Measurements from ENCODE around the gene SYT1. TPM values are rescaled to one million over a fixed set of nuclear protein-coding genes. Genes with fewer than 3 reads are reported as not detected.

SYT1 gene
- total RNA-seq, 1 donor from 2014 or later: 0.37 TPM

DNA sequence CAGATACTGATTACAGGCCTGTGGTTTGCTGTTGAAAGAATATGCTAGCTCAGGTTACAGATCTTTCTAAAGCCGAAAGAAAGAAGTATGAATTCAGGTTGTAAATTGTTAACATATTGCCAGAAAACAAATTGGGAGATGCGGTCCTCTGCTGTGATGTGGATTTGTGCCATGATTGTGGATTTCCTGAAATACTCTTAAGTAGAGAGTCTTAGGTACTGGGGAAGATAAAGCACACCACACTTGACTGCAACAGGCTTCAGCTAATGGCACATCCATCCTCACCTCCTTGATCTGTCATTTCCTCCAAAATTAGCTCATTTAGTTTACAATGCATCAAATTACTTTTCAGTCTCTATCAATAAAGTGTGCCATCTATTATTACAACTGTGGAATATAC is 279.2 kb downstream of the SYT1 start:
- Mint-ChIP-seq H3K4me3 (ENCODE audit: unreplicated experiment) (no peak overlapping the region), H3K27ac (ENCODE audit: unreplicated experiment) (no peak overlapping the region), H3K36me3 (ENCODE audit: low read depth) (no peaks in the 10 kb centered on the region), H3K27me3 (ENCODE audit: low read depth) (peaks cover 4% of the 10 kb centered on the region), H3K4me1 (ENCODE audit: low read depth) (no peaks in the 10 kb centered on the region), H3K9me3 (ENCODE audit: low read depth) (no peaks in the 10 kb centered on the region)
- DNase-seq (ENCODE audit: low spot score): no peak
- TF ChIP-seq, protein P1, sequence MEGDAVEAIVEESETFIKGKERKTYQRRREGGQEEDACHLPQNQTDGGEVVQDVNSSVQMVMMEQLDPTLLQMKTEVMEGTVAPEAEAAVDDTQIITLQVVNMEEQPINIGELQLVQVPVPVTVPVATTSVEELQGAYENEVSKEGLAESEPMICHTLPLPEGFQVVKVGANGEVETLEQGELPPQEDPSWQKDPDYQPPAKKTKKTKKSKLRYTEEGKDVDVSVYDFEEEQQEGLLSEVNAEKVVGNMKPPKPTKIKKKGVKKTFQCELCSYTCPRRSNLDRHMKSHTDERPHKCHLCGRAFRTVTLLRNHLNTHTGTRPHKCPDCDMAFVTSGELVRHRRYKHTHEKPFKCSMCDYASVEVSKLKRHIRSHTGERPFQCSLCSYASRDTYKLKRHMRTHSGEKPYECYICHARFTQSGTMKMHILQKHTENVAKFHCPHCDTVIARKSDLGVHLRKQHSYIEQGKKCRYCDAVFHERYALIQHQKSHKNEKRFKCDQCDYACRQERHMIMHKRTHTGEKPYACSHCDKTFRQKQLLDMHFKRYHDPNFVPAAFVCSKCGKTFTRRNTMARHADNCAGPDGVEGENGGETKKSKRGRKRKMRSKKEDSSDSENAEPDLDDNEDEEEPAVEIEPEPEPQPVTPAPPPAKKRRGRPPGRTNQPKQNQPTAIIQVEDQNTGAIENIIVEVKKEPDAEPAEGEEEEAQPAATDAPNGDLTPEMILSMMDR (IDR thresholded peaks at IDR 0.05): no peak

DNA sequence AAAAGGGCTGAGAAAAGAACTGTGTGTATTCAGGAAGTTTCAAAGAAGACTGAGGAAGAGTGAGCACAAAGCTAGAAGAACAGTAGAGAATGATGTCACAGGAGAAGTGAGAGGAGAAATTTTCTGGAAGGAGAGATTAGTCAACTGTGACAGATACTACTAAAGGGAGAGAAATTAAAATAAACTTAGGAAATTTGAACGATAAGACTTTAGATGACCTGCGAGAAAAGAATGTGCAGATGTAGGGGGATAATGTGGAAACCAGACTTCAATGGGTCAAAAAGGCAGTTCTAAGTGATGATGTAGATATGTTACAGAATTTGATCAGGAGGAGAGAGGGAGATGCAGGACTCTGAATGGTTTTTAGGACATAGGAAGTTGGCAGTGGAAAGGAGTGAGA is 287.4 kb downstream of the SYT1 start:
- no peaks in the 10 kb centered on the region for H3K9me3 Mint-ChIP-seq (ENCODE audit: low read depth)
- H3K4me3 Mint-ChIP-seq (ENCODE audit: unreplicated experiment): no peak overlapping the region
- H3K4me1 Mint-ChIP-seq (ENCODE audit: low read depth): no peaks in the 10 kb centered on the region
- TF ChIP-seq, protein P1 (IDR thresholded peaks at IDR 0.05): no peak
- no peak for DNase-seq (ENCODE audit: low spot score)
- H3K27me3 Mint-ChIP-seq (ENCODE audit: low read depth): peaks cover 16% of the 10 kb centered on the region
- no peak overlapping the region for H3K27ac Mint-ChIP-seq (ENCODE audit: unreplicated experiment)
- H3K36me3 Mint-ChIP-seq (ENCODE audit: low read depth): no peaks in the 10 kb centered on the region

DNA sequence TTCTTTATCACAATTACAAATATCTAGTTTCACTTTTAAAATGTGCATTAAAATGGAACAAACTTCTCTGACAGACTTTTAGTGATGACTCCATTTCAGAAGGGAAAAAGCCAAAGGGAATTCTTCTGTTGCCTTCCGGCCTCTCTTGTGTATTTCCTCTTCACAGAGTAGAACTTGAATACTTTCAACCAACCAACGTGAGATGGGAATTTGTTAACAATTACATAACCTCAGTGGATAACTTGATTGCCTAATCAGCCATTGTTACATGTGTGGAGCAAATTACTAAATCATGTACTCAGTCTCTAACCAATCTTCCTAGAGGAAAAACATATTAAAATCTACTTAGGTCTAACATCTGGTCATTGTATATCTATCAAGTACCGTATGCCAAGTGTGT is 291.1 kb downstream of the SYT1 start:
- H3K9me3 Mint-ChIP-seq (ENCODE audit: low read depth): no peaks in the 10 kb centered on the region
- peaks cover 9% of the 10 kb centered on the region for H3K27me3 Mint-ChIP-seq (ENCODE audit: low read depth)
- no peak overlapping the region for H3K4me3 Mint-ChIP-seq (ENCODE audit: unreplicated experiment)
- TF ChIP-seq, protein P1 (IDR thresholded peaks at IDR 0.05): no peak
- no peaks in the 10 kb centered on the region for H3K4me1 Mint-ChIP-seq (ENCODE audit: low read depth)
- no peaks in the 10 kb centered on the region for H3K36me3 Mint-ChIP-seq (ENCODE audit: low read depth)
- DNase-seq (ENCODE audit: low spot score): no peak
- no peak overlapping the region for H3K27ac Mint-ChIP-seq (ENCODE audit: unreplicated experiment)

DNA sequence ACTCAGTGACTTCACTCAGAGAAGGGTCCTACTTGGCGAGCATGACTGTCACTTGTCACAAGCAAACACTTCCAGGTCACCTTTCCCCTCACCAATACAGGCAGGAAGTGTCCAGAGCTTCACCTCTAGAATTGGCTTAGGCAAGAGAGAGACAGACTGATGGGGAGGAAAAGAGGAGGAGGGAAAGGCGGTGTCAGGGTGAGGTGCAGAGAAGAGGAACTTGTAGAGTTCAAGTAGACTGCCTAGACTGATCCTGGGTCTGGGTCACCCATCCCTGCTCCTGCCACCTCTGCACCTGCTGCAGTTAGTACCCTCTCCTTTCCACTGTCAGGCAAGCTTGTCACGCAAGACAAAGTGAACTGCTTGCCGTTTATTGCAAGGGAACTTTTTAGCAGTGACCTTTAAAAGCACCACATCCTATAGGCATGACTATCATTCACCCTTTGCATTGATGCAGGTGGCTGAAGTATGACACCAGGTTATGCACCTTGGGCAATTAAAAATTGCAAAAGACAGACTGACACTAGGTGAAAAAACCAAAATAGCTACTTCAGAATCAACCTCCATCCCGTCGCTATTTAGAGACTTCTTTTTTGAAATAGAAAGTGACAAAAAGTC is 292.4 kb downstream of the SYT1 start:
- Mint-ChIP-seq H3K4me1 (ENCODE audit: low read depth) (no peaks in the 10 kb centered on the region), H3K4me3 (ENCODE audit: unreplicated experiment) (no peak overlapping the region), H3K27ac (ENCODE audit: unreplicated experiment) (no peak overlapping the region), H3K9me3 (ENCODE audit: low read depth) (no peaks in the 10 kb centered on the region), H3K27me3 (ENCODE audit: low read depth) (peaks cover 3% of the 10 kb centered on the region), H3K36me3 (ENCODE audit: low read depth) (no peaks in the 10 kb centered on the region)
- TF ChIP-seq, protein P1 (IDR thresholded peaks at IDR 0.05): no peak
- DNase-seq (ENCODE audit: low spot score): no peak

DNA sequence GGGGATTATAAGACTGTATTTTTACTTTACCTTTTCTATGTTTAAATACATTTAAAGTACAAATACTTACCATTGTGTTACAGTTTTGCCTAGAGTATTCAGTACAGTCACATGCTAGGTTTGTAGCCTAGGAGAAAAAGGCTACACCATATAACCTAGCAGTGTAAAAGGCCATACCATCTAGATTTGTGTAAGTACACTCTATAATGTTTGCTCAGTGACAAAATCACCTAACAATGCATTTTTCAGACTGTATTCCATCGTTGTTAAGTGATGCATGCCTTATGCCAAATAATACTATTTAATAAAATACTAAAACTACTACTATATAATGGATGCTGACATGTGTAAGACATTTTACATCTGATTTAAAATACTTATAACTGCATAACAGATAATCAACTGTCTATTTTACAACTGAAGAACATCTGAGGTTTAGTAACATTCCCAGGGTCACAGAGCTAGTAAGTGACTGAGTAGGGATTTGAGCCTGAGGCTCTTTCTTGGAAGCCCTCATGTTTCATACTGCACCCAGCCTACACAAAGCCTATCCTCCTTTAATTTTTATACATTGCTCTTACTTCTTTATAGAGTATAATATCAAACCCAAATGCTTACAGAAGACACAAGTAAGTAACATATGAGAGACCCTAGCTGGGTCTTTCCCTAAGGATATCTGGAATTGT is 296.8 kb downstream of the SYT1 start:
- H3K9me3 Mint-ChIP-seq (ENCODE audit: low read depth): no peaks in the 10 kb centered on the region
- peaks cover 2% of the 10 kb centered on the region for H3K27me3 Mint-ChIP-seq (ENCODE audit: low read depth)
- TF ChIP-seq, protein P1 (IDR thresholded peaks at IDR 0.05): no peak
- H3K36me3 Mint-ChIP-seq (ENCODE audit: low read depth): no peaks in the 10 kb centered on the region
- DNase-seq (ENCODE audit: low spot score): no peak
- no peak overlapping the region for H3K27ac Mint-ChIP-seq (ENCODE audit: unreplicated experiment)
- no peak overlapping the region for H3K4me3 Mint-ChIP-seq (ENCODE audit: unreplicated experiment)
- H3K4me1 Mint-ChIP-seq (ENCODE audit: low read depth): no peaks in the 10 kb centered on the region
